Esophagus mucosa (tissue), 1 donor: ENCODE measurements around the gene AVPR2. TPM values are rescaled to one million over a fixed set of nuclear protein-coding genes. Genes with fewer than 3 reads are reported as not detected.

ENCODE experiments used
- ATAC-seq: fragments of 200-7000 bp; cut with Tn5 transposase; one replicate; pipeline ENCODE4 v1.9.1; 2020
- total RNA-seq: library from RNA; stranded (reverse); gene quantifications from one replicate; pipeline ENCODE4 v1.2.4, GENCODE V29; 2023
- donor health status: DM: yes; HTN: yes; CAD: no.

AVPR2 gene
- 0.20 TPM for total RNA-seq

- no peak for ATAC-seq
Observed at GRCh38 chrX:153903991-153904957, at the start of gene AVPR2. Gene AVPR2, plus strand, starts transcription at chrX:153904673. Its CDS starts 473 bp downstream, at chrX:153905146.

GRCh38 chrX:153854702-153855101 is 49.8 kb upstream of the AVPR2 start:
- no peak for ATAC-seq

GRCh38 chrX:153857348-153857903 is 47.0 kb upstream of the AVPR2 start:
- no peak for ATAC-seq

GRCh38 chrX:153861151-153861550 is 43.3 kb upstream of the AVPR2 start:
- peak; percentile 69 for ATAC-seq

- ATAC-seq = no peak
Observed at GRCh38 chrX:153861733-153862310, 42.7 kb upstream of the AVPR2 start.

- no peak for ATAC-seq
Observed at GRCh38 chrX:153862369-153863250, 41.9 kb upstream of the AVPR2 start.

GRCh38 chrX:153863251-153863991 is 41.1 kb upstream of the AVPR2 start:
- ATAC-seq = no peak

- no peak for ATAC-seq
Observed at GRCh38 chrX:153864101-153864500, 40.4 kb upstream of the AVPR2 start.

- no peak for ATAC-seq
Observed at GRCh38 chrX:153864561-153865320, 39.7 kb upstream of the AVPR2 start.

GRCh38 chrX:153865321-153865580 is 39.2 kb upstream of the AVPR2 start:
- ATAC-seq = no peak

- no peak for ATAC-seq
Observed at GRCh38 chrX:153865685-153866084, 38.8 kb upstream of the AVPR2 start.

- ATAC-seq = no peak
Observed at GRCh38 chrX:153866302-153867019, 38.0 kb upstream of the AVPR2 start.

GRCh38 chrX:153867139-153867538 is 37.3 kb upstream of the AVPR2 start:
- ATAC-seq = no peak

GRCh38 chrX:153867671-153868070 is 36.8 kb upstream of the AVPR2 start:
- no peak for ATAC-seq

GRCh38 chrX:153868576-153869472 is 35.6 kb upstream of the AVPR2 start:
- no peak for ATAC-seq

GRCh38 chrX:153869473-153870287 is 34.8 kb upstream of the AVPR2 start:
- ATAC-seq = no peak

GRCh38 chrX:153870288-153870690 is 34.2 kb upstream of the AVPR2 start:
- ATAC-seq = no peak

- ATAC-seq = no peak
Observed at GRCh38 chrX:153870791-153871360, 33.6 kb upstream of the AVPR2 start.
